ENCODE data around the gene L3MBTL2. TPM values are rescaled to one million over a fixed set of nuclear protein-coding genes. Genes with fewer than 3 reads are reported as not detected.

The L3MBTL2 gene
- total RNA-seq, 1 experiment from 2014 or later = 24.7 TPM

GRCh38 chr22:41248758-41249157 lies 43.6 kb downstream of the L3MBTL2 start:
- H3K9ac ChIP-seq (ENCODE audit: low read length) = no peak overlapping the region
- ATAC-seq = no peak
- intact Hi-C loops (cut with micrococcal nuclease) = no loop called here

GRCh38 chr22:41249442-41249841 lies 44.3 kb downstream of the L3MBTL2 start:
- no peak overlapping the region for H2AFZ ChIP-seq (ENCODE audit: low read depth, low read length, poor library complexity, severe bottlenecking)
- DNase-seq (ENCODE audit: low read depth, low spot score) (no peak), ATAC-seq (no peak)
- POLR2A ChIA-PET = no interaction called here
- no peaks in the 10 kb centered on the region for H3K9me2 ChIP-seq (ENCODE audit: insufficient read depth)
- no peak overlapping the region for H3K4me3 ChIP-seq (replicated peaks in 1 of 2; ENCODE audit: low read depth in 1 of 2, low read length in 2 of 2)
- no peaks in the 10 kb centered on the region for H4K20me1 ChIP-seq (ENCODE audit: insufficient read depth)
- H3K4me2 ChIP-seq (ENCODE audit: low read length) = no peak overlapping the region
- CTCF ChIA-PET = no interaction called here
- H3K27me3 ChIP-seq (ENCODE audit: insufficient read depth, low read length) = no peaks in the 10 kb centered on the region
- H3K27ac ChIP-seq (ENCODE audit: low read depth, low read length) = no peak overlapping the region
- no peaks in the 10 kb centered on the region for H3K4me1 ChIP-seq (ENCODE audit: control insufficient read depth in 1 of 2, insufficient read depth in 2 of 2, low read length in 2 of 2)
- RAD21 ChIA-PET (ENCODE audit: low non-redundant PET in 1 of 2, low total read pairs in 2 of 2, uncharacterized antibody in 2 of 2, unreplicated experiment in 2 of 2) = no interaction called here
- peaks cover 40 to 81% of the 10 kb centered on the region in 2 experiments for H3K36me3 ChIP-seq (ENCODE audit: control insufficient read depth in 1 of 2, insufficient read depth in 2 of 2, low read length in 2 of 2)
- H3K9ac ChIP-seq (ENCODE audit: low read length) = no peak overlapping the region
- TF ChIP-seq EGR1 (IDR thresholded peaks at IDR 0.05; ENCODE audit: low read depth) = no peak
- no peak for TF ChIP-seq ZBTB33 (IDR thresholded peaks at IDR 0.05; ENCODE audit: extremely low read depth, insufficient replicate concordance, low read length)
- no peak for TF ChIP-seq POLR2AphosphoS5 (IDR thresholded peaks at IDR 0.05; ENCODE audit: low read depth, low read length)
- no peak for TF ChIP-seq POLR2A (IDR thresholded peaks at IDR 0.05; ENCODE audit: borderline replicate concordance, extremely low read depth, insufficient read depth, insufficient read length)
- TF ChIP-seq CEBPB (IDR thresholded peaks at IDR 0.05; ENCODE audit: low read depth) = no peak
- TF ChIP-seq SP1 (IDR thresholded peaks at IDR 0.05; ENCODE audit: low read depth) = no peak
- TF ChIP-seq JUND (IDR thresholded peaks at IDR 0.05) = no peak
- BruUV-seq (replicated peaks) = no TSS peak
- 0 out of 2 replicates have a peak, but pooled peaks cover 3% of the 10 kb centered on the region for H3K79me2 ChIP-seq (ENCODE audit: insufficient read depth, low read length)
- H3K9me3 ChIP-seq (ENCODE audit: control insufficient read depth in 1 of 2, insufficient read depth in 1 of 2, low read depth in 1 of 2, low read length in 2 of 2) = no peaks in the 10 kb centered on the region
- intact Hi-C loops (cut with micrococcal nuclease) = no loop called here

More at GRCh38 chr22:41248758-41249157, 43.6 kb downstream of the L3MBTL2 start:
- ChIA-PET CTCF (no interaction called here), RAD21 (ENCODE audit: low non-redundant PET in 1 of 2, low total read pairs in 2 of 2, uncharacterized antibody in 2 of 2, unreplicated experiment in 2 of 2) (no interaction called here), POLR2A (interaction anchor here (0.5 kb wide), 1 partner anchor 11 kb away, joined by 3 read pairs; no protein-coding TSS in a partner anchor)
- Histone ChIP-seq H3K4me1 (ENCODE audit: control insufficient read depth in 1 of 2, insufficient read depth in 2 of 2, low read length in 2 of 2) (no peaks in the 10 kb centered on the region), H3K9me2 (ENCODE audit: insufficient read depth) (no peaks in the 10 kb centered on the region), H3K36me3 (ENCODE audit: control insufficient read depth in 1 of 2, insufficient read depth in 2 of 2, low read length in 2 of 2) (peaks cover 37 to 74% of the 10 kb centered on the region in 2 experiments), H3K27me3 (ENCODE audit: insufficient read depth, low read length) (no peaks in the 10 kb centered on the region), H2AFZ (ENCODE audit: low read depth, low read length, poor library complexity, severe bottlenecking) (no peak overlapping the region), H3K79me2 (ENCODE audit: insufficient read depth, low read length) (0 out of 2 replicates have a peak, but pooled peaks cover 3% of the 10 kb centered on the region), H3K4me2 (ENCODE audit: low read length) (no peak overlapping the region), H4K20me1 (ENCODE audit: insufficient read depth) (no peaks in the 10 kb centered on the region), H3K27ac (ENCODE audit: low read depth, low read length) (no peak overlapping the region), H3K4me3 (replicated peaks in 1 of 2; ENCODE audit: low read depth in 1 of 2, low read length in 2 of 2) (no peak overlapping the region), H3K9me3 (ENCODE audit: control insufficient read depth in 1 of 2, insufficient read depth in 1 of 2, low read depth in 1 of 2, low read length in 2 of 2) (no peaks in the 10 kb centered on the region)
- BruUV-seq (replicated peaks) = no TSS peak
- no peak for DNase-seq (ENCODE audit: low read depth, low spot score)
- TF ChIP-seq RAD21 (IDR thresholded peaks at IDR 0.05; ENCODE audit: low read depth) (no peak), SP1 (IDR thresholded peaks at IDR 0.05; ENCODE audit: low read depth) (no peak)

Data from HCT116 (cell line).